Stimulated activated CD8-positive, alpha-beta memory T cell treated with anti-CD3 and anti-CD28 coated beads, Interleukin-12 subunit alpha, Interleukin-12 subunit beta, amount 100 ng/mL, for 4 hours (primary cell): ENCODE results near the gene APOBEC3C.
"Not testable (repeated sequence)": the region's sequence is repeated elsewhere in the genome, so short reads cannot be mapped to it uniquely, and the experiment has no call there.

ENCODE experiments used
- DNase-seq: peaks from one replicate; pipeline ENCODE4 v3.0.0-alpha.2; 2020; ENCODE audit warnings: low read depth

Gene APOBEC3C

DNA sequence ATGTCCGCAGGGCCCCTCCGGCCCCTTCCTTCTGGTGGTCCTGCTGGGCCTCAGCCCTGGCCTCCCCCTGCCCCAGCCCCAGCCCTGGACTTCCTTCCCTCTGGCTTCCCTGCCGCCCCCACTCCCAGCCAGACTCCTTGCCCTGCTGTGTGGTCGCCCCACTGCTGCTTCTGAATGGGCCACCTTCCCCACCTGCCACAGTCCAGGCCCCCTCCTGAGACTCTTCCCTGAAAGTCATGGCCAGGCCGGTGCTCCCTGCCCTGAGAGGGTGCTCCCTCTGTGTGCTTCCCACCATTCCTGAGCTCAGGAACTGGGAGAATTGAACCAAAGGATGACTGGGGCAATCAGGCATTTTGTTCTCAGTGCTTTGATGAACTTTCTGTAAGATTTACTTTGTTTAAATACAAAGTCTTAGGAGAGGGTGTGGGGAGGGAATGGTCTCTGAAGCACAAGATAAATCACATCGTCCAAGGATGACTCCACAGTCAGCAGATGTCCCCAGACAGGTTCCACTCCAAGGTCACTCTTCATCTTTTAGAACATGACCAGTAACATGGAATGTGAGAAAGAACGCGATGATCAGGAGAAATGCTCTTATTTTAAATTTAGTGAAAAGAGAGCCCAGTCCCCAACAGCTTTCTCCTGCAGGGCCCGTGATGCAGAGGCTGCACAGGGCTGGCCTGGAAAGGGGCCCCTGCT lies 7.6 kb downstream of the APOBEC3C start:
- DNase-seq, result no peak

GRCh38 chr22:39024519-39025308 lies 10.7 kb downstream of the APOBEC3C start:
- no peak for DNase-seq

- DNase-seq, result no peak
These were observed 12.6 kb downstream of the APOBEC3C start for GRCh38 chr22:39026509-39027150.

- DNase-seq, result no peak
These were observed 13.7 kb downstream of the APOBEC3C start for GRCh38 chr22:39027717-39028116.

- DNase-seq, result no peak
These were observed 14.2 kb downstream of the APOBEC3C start for GRCh38 chr22:39028281-39028680.

GRCh38 chr22:39029227-39029626 lies 15.2 kb downstream of the APOBEC3C start:
- no peak for DNase-seq

- DNase-seq, result no peak
These were observed 16.6 kb downstream of the APOBEC3C start for GRCh38 chr22:39030705-39031104.

DNA sequence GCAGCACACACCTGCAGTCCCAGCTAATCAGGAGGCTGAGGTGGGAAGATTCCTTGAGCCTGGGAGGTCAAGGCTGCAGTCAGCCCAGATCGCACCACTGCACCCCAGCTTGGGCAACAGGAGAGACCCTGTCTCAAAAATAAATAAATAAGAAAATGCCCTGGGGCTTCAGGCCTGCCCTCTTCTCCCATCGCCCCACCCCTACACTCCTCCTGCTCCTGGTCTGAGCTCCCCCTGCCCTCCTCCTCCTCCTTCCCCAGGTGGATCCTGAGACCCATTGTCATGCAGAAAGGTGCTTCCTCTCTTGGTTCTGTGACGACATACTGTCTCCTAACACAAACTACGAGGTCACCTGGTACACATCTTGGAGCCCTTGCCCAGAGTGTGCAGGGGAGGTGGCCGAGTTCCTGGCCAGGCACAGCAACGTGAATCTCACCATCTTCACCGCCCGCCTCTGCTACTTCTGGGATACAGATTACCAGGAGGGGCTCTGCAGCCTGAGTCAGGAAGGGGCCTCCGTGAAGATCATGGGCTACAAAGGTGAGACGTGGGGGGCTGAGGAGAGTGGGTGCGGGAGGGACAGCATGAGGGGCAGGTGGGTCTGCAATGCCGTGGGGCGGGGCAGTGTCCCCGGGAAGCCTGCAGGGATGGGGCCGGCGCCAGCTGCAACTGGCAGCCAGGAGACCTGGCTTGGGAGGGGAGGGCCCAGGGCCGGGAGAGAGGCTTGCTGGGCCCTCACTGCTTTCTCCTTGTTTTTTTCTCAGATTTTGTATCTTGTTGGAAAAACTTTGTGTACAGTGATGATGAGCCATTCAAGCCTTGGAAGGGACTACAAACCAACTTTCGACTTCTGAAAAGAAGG lies 17.6 kb downstream of the APOBEC3C start:
- DNase-seq, result not testable (repeated sequence)

- DNase-seq, result not testable (repeated sequence)
These were observed 23.0 kb downstream of the APOBEC3C start for GRCh38 chr22:39037071-39037470.

DNA sequence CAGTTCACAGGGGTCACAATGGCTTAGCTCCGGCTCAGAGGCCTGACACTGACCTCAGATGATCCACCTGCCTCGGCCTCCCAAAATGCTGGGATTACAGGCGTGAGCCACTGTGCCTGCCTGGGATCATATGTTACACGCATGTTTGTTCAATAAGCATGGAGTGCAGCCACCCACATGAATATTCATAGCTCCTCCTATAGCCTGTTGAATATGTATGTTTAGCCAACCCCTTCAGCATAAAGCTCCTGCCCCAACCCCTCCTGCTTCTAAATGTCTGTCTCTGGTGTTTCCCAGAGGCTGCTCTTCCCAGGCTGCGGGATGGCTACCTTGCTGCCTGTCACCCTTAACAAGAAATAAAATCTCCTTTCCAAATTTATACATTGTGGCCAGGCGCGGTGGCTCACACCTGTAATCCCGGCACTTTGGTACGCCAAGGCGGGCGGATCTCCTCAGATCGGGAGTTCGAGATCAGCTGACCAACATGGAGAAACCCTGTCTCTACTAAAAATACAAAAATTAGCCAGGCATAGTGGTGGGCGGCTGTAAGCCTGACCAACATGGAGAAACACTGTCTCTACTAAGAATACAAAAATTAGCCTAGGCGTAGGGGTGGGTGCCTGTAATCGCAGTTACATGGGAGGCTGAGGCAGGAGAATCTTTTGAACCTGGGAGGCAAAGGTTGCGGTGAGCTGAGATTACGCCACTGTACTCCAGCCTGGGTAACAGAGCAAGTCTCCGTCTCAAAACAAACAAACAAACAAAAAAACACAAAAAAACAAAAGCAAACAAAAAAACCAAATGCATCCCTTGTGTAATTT lies 25.5 kb downstream of the APOBEC3C start:
- no peak for DNase-seq

GRCh38 chr22:39040155-39040537 lies 26.1 kb downstream of the APOBEC3C start:
- DNase-seq, result not testable (repeated sequence)

DNA sequence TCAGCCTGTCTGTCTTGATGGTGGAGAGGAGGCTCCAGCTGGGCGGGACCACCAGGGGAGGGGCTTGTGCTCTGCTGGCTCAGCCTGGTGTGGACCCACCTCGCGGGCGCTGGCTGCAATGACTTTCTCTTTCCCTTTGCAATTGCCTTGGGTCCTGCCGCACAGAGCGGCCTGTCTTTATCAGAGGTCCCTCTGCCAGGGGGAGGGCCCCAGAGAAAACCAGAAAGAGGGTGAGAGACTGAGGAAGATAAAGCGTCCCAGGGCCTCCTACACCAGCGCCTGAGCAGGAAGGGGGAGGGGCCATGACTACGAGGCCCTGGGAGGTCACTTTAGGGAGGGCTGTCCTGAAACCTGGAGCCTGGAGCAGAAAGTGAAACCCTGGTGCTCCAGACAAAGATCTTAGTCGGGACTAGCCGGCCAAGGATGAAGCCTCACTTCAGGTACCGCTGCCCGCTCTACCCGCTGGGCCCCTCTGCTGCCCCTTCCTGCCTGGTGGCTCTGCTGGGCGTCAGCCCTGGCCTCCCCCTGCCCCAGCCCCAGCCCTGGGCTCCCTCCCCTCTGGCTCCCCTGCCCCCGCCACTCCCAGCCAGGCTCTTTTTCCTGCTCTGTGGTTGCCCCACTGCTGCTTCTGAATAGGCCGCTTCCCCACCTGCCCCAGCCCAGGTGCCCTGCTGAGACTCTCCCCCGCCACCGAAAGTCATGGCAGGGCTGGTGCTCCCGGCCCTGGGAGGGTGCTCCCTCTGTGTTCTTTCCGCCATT lies 26.7 kb downstream of the APOBEC3C start, which contains the start of gene APOBEC3F:
TSS of gene APOBEC3F (plus strand) at position 327 of the 759 bp plus-strand sequence. CDS start at position 424, 97 bp downstream.
- DNase-seq, result peak; percentile 64

- DNase-seq, result no peak
These were observed 27.9 kb downstream of the APOBEC3C start for GRCh38 chr22:39041908-39042307.

- not testable (repeated sequence) for DNase-seq
These were observed 29.0 kb downstream of the APOBEC3C start for GRCh38 chr22:39043063-39043462.

- not testable (repeated sequence) for DNase-seq
These were observed 31.1 kb downstream of the APOBEC3C start for GRCh38 chr22:39045136-39045535.

DNA sequence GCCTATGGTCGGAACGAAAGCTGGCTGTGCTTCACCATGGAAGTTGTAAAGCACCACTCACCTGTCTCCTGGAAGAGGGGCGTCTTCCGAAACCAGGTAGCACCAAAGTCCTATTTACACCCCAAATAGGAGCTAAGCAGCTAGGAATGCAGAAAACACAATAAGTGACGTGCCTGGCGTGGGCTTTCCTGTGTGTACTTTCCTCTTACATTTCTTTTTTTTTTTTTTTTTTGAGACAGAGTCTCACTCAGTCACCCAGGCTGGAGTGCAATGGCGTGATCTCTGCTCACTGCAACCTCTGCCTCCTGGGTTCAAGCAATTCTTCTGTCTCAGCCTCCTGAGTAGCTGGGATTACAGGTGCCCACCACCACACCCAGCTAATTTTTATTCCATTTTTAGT lies 35.4 kb downstream of the APOBEC3C start:
- not testable (repeated sequence) for DNase-seq

GRCh38 chr22:39051844-39052495 lies 37.9 kb downstream of the APOBEC3C start:
- DNase-seq, result not testable (repeated sequence)

- no peak for DNase-seq
These were observed 41.6 kb downstream of the APOBEC3C start for GRCh38 chr22:39055658-39056057.

GRCh38 chr22:39061290-39061689 lies 47.2 kb downstream of the APOBEC3C start:
- DNase-seq, result not testable (repeated sequence)

DNA sequence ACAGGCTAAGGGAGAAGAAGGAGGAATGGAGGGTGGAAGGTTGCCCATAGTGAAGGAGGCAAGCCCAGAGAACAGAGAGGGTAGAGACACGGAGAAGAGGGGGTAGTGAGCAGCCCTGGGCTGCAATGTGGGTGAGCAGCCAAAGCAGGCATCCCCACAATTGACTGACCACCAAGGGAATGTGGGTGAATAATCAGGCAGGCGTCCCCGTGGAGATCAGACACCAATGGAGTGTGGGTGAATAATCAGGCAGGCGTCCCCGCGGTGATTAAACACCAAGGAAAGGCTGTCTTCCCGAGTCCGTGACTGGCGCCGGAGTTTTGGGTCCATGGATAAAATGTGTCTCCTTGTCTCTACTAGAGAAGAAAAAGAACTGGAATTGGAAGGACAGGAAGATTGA lies 47.9 kb downstream of the APOBEC3C start:
- not testable (repeated sequence) for DNase-seq
